ENCODE data around the gene RGS16. TPM values are rescaled to one million over a fixed set of nuclear protein-coding genes. Genes with fewer than 3 reads are reported as not detected.

The RGS16 gene
- total RNA-seq, 1 donor from 2014 or later, result 37.8 TPM

DNA sequence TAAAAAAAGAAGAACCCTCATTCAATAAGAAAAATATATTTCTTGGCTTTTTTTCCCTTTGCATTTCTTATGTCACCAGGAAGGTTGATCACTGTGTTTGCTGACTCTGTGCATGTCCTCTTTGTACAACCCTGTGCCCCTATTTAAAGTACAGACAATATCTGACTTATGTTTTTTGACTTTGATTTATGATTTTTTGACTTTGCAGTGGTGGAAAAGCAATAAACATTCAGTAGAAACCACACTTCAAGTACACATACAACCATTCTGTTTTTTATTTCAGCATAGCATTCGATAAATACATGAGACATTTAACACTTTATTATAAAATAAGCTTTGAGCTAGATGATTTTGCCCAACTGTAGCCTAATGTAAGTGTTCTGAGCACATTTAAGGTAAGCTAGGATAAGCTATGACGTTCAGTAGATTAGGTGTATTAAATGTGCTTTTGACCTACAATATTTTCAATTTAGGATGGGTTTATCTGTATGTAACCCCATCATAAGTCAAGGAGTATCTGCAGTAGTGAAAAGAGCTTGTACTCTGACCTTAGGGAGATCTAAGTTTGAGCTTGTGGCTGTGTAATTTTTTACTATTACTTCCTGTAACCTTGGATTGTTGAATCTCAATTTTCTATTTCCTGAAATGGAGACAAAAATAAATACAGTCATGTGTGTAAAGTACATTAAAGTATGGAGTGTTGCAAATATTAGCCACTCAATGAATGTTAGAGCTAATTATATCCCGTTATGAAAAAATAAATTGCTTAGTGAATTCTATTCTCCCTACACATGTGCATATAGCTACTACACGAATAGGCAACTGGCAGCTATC, 16.3 kb downstream of the RGS16 start:
- intact Hi-C loops (cut with micrococcal nuclease), result loop anchor here (1.0 to 5.0 kb wide), 11 partner anchors 15 to 884 kb away; partner anchors contain the start of genes DHX9, GLUL, NPL and SMG7

DNA sequence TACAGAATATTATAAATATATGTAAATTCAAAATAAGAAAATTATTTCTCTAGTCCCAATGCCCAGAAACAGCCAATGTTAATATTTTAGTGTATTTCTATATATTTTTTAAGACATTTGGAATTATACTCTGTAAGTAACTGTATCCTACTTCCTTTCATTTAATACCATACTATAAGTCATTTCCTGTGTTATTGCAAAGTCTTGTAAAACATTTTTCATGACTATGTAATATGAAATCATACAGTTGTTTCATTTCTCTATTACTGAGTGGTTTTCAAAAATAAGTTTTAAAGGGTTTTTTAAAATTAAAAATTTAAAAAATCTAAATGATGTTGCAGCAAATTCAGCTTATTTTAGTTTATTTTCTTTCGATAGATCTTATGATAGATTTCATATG, 17.1 kb downstream of the RGS16 start:
- intact Hi-C loops (cut with micrococcal nuclease), result loop anchor here (5.0 kb wide), 1 partner anchor 885 kb away; the partner anchor contains the start of gene SMG7

DNA sequence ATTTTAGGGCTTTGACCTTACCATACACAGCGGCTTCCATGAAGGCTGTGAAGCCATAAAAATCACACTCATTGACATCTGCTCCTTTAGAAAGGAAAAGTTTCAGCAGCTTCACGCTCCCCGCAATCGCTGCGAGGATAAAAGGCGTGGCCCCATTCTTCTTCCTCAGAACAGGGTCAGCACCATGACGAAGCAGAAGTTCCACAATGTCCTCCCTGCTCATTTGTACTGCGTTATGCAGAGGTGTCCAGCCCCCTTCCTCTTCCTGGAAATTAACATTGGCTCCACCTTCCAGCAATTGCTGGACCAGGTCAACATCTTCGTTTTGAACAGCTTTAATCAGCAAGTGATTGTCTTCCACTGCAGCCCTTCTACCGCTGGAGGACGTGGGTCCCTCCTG, 17.8 kb downstream of the RGS16 start:
- intact Hi-C loops (cut with micrococcal nuclease), result loop anchor here (5.0 kb wide), 1 partner anchor 886 kb away; the partner anchor contains the start of gene SMG7

DNA sequence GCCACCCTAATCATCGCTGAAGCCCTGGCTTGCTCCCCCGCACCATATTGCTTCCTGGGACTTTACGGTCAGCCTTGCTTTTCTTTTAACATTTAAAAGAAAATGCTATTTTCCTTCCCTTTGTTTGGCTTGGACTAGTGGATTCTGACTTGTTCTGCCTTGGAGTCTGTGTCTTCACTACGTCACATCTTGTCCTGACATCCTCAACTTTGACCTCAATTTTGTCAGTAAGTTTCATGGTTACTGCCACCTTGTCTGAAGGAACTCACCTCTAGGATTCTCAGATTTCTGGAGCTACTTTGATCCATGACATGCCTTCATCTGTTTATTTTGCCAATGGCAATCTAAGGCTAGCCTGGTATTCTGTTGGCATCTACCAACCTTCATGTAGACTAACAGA, 19.4 kb downstream of the RGS16 start:
- intact Hi-C loops (cut with micrococcal nuclease), result loop anchor here (5.0 kb wide), 1 partner anchor 888 kb away; the partner anchor contains the start of gene SMG7

DNA sequence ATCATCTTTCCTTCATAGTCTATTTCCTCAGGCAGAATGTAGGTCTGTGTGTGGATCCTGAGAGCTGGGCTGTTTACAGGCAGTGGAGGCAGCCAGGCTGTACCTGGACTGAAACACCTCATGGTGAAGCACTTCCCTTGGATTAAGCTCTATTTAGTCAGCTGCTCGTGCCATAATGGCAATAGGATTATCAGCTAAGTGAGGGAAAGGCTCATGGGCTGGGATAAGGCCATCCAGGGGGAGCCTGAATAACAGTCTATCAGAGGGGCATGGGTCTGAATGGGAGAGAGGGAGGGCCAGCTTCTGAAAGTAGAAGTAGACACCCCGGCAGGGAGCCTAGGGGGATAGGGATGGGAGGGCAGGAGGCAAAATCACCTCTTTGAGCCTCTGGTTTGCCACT, 23.5 kb downstream of the RGS16 start:
- intact Hi-C loops (cut with micrococcal nuclease), result no loop called here

DNA sequence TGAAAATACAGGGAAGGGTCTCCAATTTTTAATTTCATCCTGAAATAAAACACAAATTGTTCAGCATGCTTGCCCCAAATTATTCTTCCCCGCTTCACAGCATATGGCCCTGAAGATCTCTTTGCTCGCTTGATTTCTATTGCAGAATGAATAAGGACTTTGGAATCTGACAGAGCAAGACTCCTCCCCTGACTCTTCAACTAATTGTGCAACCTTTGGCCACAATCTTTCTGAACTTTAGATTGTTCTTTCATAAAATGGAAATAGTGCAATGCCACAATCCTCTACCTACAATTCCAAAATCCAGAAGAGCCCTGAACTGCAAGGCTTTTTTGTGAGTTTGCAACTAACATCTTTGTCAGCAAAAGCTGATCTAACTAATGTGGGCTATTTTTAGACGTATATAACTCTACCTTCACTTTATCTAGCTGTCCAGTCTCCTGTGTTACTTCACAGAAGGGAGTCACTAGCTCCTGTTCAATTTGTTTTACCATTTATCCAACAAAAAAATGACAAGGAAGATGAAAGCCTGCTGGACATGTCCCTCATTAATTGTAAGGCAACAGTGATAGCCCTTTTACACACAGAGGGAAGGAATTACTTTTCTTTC, 28.5 kb downstream of the RGS16 start:
- intact Hi-C loops (cut with micrococcal nuclease), result no loop called here

DNA sequence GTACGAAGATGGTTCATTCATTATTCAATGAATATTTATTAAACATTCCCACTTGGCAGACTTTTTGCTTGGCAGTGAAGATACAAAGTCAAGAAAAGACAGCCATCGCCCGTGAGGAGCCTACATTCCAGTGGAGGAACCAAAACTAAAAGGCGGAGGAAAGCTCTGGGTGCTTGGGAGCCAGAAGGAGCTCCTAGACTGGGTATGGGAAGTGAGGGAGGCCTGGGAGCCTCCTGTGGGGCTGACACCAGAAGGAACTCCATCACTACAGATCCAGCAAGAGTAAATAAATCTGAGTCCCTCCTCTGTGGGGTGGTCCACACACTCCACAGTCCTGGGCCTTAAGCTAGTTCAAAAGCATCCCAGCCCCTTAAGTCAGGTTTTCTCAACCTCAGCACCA, 30.0 kb downstream of the RGS16 start:
- intact Hi-C loops (cut with micrococcal nuclease), result no loop called here

DNA sequence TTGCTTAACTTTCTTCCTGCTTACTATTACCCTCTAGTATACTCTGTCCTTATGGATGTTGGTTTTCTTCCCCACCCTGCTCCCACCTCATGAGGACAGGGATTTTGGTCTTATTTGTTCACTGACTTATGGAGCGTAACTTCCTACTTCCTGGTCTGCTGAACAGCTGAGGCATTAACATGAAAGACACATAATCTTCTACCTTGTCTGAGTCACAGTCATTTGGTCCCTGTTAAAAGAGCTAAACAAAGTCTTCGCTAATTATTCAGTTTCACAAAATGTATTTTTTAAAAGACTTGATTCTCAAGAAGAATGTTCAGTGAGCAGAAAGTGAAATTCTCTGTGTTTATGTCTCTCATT, 33.6 kb downstream of the RGS16 start:
- intact Hi-C loops (cut with micrococcal nuclease), result no loop called here

DNA sequence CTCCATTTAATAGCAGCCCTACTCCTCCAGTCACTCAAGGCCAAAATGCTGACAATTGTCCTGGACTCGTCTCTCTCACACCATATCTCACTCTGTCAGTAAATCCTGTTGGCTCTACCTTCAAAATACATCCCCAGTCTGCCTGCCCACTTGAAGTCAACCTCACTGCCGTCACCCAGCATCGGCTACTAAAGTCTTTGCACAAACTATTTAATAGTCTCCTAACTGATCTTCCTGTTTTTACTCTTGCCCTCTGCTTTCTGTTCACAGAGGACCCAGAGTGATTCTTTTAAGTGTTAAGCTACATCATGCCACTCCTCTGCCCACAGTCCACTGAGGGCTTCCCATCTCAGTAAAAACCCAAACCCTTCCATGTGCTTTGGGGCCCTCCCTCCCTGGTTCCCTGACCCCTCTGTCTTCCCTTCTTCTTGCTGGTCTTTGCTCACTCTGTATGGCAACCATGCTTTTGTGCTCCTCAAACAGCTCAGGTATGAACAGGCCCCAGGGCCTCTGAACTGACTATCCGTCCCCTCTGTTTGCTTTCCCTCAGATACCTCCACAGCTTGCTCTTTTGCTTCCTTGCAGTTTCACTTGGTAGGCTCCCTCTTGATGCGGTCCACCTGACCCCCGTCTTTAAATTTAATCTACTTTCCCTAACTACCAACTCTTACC, 34.1 kb downstream of the RGS16 start:
- intact Hi-C loops (cut with micrococcal nuclease), result no loop called here

DNA sequence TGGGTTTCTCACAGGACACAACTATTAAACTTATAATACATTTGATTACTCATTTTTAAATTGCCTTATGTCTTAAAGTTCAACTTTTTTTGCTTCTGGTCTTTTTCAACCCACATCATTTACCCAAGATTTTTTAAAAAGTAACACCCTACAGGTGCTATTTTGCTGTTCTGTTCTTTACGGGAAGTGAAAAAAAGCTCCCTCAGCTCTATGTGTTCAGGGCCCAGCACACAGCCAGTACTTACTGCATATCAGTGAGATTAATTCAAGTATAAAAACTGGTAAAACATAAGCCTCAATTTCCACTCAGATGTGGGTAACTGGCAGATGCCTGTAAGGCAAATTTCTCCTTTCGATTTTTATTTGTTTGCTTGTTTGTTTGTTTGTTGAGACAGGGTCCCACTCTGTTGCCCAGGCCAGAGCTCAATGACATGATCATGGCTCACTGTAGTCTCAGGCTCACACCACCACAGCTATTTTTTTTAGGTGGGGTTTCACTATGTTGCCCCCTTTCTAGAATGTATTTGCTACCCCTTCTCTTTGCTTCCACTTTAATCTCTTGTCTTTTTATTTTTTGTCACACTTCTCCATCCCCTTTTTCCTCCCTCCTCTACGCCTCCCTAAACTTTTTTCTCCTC, 35.4 kb downstream of the RGS16 start:
- intact Hi-C loops (cut with micrococcal nuclease), result no loop called here

DNA sequence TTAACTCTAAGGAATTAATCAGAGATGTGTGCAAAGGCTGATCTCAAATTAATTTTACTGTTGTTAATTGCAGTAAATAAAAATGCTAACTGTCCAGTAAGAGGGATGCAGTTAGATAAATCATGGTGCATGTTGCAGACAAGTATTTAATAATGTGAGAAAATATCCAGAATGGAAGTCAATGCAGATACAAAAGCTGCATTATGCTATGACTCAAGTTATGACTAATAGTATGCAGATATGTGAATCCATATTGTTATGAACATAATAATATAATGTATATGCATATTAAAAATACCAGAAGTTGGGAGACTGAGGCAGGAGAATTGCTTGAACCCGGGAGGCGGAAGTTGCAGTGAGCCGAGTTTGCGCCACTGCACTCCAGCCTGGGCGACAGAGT, 36.6 kb downstream of the RGS16 start:
- intact Hi-C loops (cut with micrococcal nuclease), result no loop called here

DNA sequence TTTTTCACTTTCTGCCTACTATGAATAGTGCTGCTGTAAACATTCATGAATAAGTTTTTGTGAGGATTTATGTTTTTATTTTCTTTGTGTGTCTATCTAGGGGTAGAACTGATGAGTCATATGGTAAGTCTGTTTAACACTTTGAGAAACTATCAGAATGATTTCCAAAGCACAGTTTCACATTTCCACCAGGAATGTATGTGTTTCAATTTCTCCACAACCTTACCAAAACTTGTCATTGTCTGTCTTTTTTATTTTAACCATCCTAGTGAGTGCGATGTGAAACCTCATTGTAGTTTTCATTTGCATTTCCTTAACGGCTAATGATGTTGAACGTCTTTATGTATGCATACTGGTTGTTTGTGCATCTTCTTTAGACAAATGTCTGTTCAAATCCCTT, 38.7 kb downstream of the RGS16 start:
- intact Hi-C loops (cut with micrococcal nuclease), result no loop called here

DNA sequence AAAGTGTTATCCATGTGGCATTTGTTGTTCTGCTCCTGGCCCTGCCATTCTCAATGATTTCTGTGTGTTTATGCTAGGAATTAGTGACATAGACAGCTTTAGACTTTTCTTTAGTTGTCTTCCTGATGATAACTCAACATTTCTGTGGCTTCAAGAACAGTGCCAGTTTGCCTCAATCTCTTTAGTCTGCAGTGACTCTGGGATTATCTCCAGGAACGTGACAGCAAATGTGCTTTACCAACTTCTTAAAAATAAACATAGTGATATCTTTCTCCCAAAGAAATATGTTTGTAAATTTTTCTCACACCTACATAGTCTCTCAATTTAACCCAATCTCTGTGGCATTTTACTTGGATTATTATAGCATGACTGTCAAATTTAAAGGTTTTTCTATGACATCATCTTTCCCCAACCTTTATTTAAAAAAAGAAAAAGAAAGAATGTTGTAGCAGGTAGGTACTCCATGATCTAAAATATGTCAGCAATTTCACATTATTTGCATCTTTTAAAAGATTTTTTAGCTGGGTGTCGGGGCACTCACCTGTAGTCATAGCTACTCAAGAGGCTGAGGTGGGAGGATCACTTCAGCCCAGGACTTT, 39.7 kb downstream of the RGS16 start:
- intact Hi-C loops (cut with micrococcal nuclease), result no loop called here

DNA sequence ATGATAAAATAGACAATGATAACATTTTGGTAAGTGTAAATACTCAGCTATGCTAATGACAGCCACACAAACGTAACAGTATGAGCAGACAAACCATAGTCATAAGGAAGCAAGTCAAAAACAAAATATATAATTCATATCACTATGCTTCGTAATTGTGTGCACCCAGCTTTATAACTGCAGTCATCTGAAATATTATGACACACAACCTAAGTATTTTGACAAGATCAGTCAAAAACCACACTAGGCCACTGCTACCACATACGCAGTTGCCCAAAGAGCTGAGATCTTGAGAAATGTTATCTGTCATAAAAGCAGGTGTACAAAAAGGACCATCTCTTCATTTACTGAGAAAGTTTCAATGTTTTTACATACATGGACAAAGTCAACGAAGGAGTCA, 41.1 kb downstream of the RGS16 start:
- intact Hi-C loops (cut with micrococcal nuclease), result no loop called here

DNA sequence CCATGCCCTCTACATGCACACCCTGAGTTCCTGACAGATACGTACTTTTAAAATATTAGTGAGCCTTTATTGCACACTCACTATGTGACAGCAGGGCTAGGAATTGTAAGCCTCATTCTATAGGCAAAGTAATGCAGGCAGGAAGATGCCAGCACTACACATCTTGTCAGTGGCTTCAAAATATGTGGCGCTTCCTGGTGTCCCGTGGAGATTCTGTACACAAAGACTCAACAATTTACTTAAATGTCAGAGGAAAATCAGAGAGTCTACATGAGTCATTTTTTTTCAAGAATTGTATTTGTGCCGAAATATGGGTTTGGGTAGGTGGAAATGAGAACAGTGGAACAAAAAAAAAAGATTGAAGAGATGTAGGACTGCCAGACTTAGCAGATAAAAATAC, 42.7 kb downstream of the RGS16 start:
- intact Hi-C loops (cut with micrococcal nuclease), result no loop called here

DNA sequence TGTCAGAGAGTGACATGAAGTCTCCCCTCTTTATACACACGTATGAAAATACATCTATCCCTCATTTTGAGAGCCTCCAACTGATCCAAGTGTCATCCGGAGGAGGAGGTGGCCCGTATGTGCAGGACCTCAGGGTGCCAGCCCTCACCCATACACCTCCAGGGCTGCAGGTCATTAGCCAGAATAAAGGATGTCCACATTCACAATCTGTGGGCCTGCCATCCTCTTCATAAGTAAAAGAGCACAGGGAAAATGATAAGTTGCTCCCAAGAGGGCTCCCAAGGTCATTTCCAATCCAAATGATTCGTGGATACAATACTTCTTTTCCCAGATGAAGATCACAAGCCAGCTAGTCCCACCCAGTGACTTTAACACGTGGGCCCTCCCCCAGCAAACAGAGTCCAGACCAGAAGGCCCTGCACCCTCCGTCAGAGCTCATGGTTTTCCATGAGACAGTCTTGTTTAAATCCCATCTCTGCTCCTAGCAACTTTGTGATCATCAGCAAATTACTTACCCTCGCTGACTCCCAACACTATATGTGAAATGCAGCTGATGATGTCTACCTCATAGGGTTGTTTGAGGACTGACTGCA, 43.7 kb downstream of the RGS16 start:
- intact Hi-C loops (cut with micrococcal nuclease), result no loop called here

DNA sequence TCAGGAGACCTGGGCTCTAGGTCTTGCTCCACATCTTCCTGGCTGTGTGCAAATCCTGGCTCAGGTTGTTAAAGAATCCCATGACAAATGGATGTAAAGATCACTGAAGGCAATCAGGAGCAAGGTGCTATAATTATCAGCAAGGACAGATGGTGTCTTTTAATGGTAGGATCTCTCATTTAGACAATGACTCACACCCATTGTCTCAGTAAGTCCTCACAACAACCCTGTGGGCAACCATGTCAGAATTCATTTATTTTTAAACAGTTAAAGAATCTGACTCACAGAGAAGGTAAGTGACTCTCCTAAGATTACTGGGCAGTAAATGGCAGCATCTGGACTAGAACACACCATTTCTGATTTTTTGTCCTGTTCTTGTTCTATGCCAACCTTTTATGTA, 47.9 kb downstream of the RGS16 start:
- intact Hi-C loops (cut with micrococcal nuclease), result no loop called here

DNA sequence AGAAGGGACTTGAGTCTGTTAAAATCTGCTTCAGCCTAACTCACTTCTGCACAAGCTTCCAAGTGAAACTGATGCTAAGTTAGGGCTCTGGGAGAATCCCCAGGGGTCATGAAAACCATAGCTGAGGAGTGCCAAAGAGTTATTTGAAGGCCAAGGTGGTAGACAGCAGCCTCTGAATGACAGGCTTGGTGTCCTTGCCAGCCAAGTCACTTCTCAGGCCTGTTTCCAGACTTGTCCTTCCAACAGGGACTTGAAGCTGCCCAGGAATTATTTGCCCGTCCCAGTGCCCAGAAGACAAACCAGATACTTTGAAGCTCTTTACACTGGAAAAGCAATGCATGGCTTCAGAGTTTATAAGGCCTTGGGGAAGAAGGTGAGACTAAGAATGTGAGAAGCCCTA, 48.7 kb downstream of the RGS16 start:
- intact Hi-C loops (cut with micrococcal nuclease), result no loop called here

DNA sequence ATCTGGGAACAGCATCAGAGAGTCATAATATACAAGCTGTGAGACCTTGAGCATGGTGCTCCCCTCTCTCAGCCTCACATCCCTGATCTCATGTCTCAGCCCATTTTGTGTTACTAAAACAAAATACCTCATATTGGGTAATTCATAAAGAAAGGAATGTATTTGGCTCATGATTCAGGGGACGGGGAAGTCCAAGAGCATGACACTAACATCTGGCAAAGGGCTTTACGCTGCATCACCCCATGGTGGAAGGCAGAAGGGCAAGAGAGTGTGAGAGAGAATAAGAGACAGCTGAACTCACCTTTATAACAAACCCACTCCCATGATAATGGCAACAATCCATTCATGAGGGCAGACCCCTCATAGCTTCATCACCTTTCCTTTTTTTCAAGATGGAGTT, 51.7 kb downstream of the RGS16 start:
- intact Hi-C loops (cut with micrococcal nuclease), result no loop called here

DNA sequence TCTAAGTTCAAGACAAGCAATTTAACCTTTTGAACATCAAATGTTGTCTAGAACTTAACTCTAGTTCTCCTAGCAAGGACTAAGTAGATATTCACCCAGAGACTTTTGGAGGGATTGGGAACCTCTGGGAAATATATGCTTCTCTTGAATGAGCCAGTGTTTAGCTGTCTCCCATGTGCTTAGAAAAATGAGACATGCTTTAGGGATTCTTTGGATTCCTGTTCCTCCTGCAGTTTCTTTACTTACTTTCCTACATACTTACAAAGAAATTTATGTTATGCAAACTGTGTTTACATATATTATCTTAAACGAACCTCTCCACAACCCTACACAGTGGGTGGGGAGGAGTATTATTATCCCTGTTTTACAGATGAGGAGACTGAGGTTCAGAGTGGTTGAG, 54.4 kb downstream of the RGS16 start:
- intact Hi-C loops (cut with micrococcal nuclease), result no loop called here

DNA sequence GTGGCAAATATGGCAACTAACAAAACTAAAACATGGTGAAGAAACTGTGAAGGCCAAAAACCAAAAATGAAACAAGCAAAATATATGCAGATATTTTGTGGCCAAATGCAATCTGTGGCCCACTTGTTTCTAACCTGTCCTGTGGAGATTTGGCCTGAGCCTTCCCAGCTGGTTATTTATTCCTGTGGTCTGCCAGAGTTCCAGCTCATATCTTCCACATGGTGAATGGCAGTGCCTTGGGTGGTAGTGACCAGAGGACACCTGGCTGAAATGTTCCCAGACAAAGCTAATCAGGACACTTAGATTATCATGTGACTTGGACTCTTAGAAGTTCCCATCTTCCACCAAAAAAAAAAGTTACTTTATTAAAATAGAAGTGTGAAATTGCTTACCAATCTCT, 54.8 kb downstream of the RGS16 start:
- intact Hi-C loops (cut with micrococcal nuclease), result no loop called here

Data from T-helper 1 cell treated with Interleukin-12 subunit alpha and Interleukin-12 subunit beta and Interleukin-4 antibody, amounts not matched to agents 30 ng/mL and 1 ng/mL, for 36 hours (primary cell).